OCI-LY3 (cell line): Measurements from ENCODE around the gene PTPN13.
A peak's percentile ranks its signal among the peaks of the same experiment; 100 is the strongest.
"Not testable (repeated sequence)": the region's sequence is repeated elsewhere in the genome, so short reads cannot be mapped to it uniquely, and the experiment has no call there.

ENCODE experiments used
- H2AFZ ChIP-seq: fragments of 200-600, 300-600 bp; shearing (Covaris generic); 2 replicates; pipeline ENCODE4 v1.6.0; 2014; ENCODE audit warnings: antibody characterized with exemption, low read depth, low read length
- H3K27ac ChIP-seq: fragments of 200-600, 300-600 bp; sonication (generic); 2 replicates; pipeline ENCODE4 v1.5.1; 2014; ENCODE audit warnings: mild to moderate bottlenecking, low read length, moderate library complexity, mixed read lengths
- H3K27me3 ChIP-seq: fragments of 200-600, 300-600 bp; sonication (generic); 2 replicates; pipeline ENCODE4 v1.6.1; 2014; ENCODE audit warnings: low read depth, low read length, mixed read lengths
- H3K36me3 ChIP-seq: fragments of 200-600, 300-600 bp; sonication (generic); replicated peaks from 2 replicates; pipeline ENCODE3; 2014; ENCODE audit warnings: low read depth, low read length, mixed read lengths
- H3K4me1 ChIP-seq: fragments of 300-600, 200-600 bp; sonication (generic); 2 replicates; pipeline ENCODE4 v1.6.1; 2014; ENCODE audit warnings: low read length, mixed read lengths
- H3K4me2 ChIP-seq: fragments of 200-600, 300-600 bp; sonication (generic); 2 replicates; pipeline ENCODE4 v1.6.1; 2014; ENCODE audit warnings: low read length, mixed read lengths
- H3K4me3 ChIP-seq: fragments of 300-600, 200-600 bp; sonication (generic); 2 replicates; pipeline ENCODE4 v1.5.1; 2014; ENCODE audit warnings: antibody characterized with exemption, mild to moderate bottlenecking, low read length, moderate library complexity
- H3K79me2 ChIP-seq: fragments of 300-600, 200-600 bp; shearing (Covaris generic); 2 replicates; pipeline ENCODE4 v1.6.1; 2014; ENCODE audit warnings: mild to moderate bottlenecking, low read length, mixed read lengths
- H3K9ac ChIP-seq: fragments of 300-600, 200-600 bp; shearing (Covaris generic); 2 replicates; pipeline ENCODE4 v1.6.0; 2014; ENCODE audit warnings: mild to moderate bottlenecking, low read length, moderate library complexity
- H3K9me3 ChIP-seq: fragments of 200-600, 300-600 bp; shearing (Covaris generic); 2 replicates; pipeline ENCODE4 v1.6.1; 2014; ENCODE audit warnings: low read length, mixed read lengths; ENCODE audit not compliant: insufficient read depth
- H4K20me1 ChIP-seq: fragments of 200-600, 300-600 bp; sonication (generic); 2 replicates; pipeline ENCODE4 v1.6.1; 2016; ENCODE audit warnings: low read length, mixed read lengths; ENCODE audit not compliant: insufficient read depth
- EZH2phosphoT487 ChIP-seq: fragments of 200-600 bp; shearing (Covaris generic); IDR thresholded peaks from 2 replicates; pipeline ENCODE4 v1.6.1; 2018; ENCODE audit warnings: antibody characterized with exemption, mixed run types, low read depth
- TF ChIP-seq, protein P1 (sequence below): fragments of 200-600, 300-600 bp; sonication (generic); IDR thresholded peaks from 2 replicates; pipeline ENCODE4 v1.5.1; 2014; ENCODE audit warnings: antibody characterized with exemption, low read length, low read depth

The PTPN13 gene

DNA sequence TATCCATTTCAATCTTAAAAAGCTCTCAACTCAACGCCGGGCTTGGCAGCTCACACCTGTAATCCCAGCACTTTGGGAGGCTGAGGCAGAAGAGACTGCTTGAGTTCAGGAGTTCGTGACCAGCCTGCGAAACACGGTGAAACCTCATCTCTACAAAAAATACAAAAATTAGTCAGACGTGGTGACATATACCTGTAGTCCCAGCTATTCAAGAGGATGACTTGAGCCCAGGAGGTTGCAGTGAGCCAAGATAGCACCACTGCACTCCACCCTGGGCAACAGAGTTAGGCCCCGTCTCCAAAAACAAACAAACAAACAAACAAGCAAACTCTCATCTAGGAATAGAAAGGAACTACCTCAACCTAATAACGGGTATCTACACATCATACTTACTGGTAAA, 50.8 kb downstream of the PTPN13 start:
- no peak overlapping the region for H2AFZ ChIP-seq
- H3K4me2 ChIP-seq, result peak overlapping the region; percentile 30
- no peak overlapping the region for H3K4me3 ChIP-seq
- H3K79me2 ChIP-seq, result no peaks in the 10 kb centered on the region
- TF ChIP-seq EZH2phosphoT487, result no peak
- H3K27me3 ChIP-seq, result no peaks in the 10 kb centered on the region
- H3K27ac ChIP-seq, result no peak overlapping the region
- no peaks in the 10 kb centered on the region for H3K36me3 ChIP-seq
- no peaks in the 10 kb centered on the region for H4K20me1 ChIP-seq
- peaks cover 39% of the 10 kb centered on the region for H3K4me1 ChIP-seq
- 0 out of 2 replicates have a peak, but pooled peaks cover 6% of the 10 kb centered on the region for H3K9me3 ChIP-seq
- H3K9ac ChIP-seq, result no peak overlapping the region

DNA sequence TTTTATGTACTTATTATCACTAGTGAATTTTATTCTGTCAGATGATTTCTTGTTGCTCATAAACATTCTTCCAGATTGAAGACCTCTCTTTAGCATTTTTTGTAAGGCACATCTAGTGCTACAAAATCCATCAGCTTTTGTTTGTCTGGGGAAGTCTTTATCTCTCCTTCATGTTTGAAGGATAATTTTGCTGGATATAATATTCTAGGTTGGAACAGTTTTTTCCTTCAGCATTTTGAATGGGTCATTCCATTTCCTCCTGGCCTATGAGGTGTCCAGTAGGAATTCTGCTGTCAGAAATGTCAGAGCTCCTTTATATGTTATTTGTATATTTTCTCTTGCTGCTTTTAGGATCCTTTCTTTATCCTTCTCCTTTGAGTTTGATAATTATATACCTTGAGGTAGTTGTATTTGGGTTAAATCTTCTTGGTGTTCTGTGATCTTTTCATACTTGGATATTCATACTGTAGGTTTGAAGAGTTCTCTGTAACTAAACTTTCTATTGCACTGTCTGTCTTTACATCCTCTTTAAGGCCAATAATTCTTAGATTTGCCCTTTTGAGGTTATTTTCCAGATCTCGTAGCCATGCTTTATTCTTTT, 58.3 kb downstream of the PTPN13 start:
- H3K4me3 ChIP-seq, result no peak overlapping the region
- no peak overlapping the region for H3K9ac ChIP-seq
- H4K20me1 ChIP-seq, result no peaks in the 10 kb centered on the region
- no peaks in the 10 kb centered on the region for H3K36me3 ChIP-seq
- H3K79me2 ChIP-seq, result no peaks in the 10 kb centered on the region
- peaks cover 30% of the 10 kb centered on the region; the same call in 1 of the 2 replicates for H3K9me3 ChIP-seq
- H3K27me3 ChIP-seq, result no peaks in the 10 kb centered on the region
- H3K27ac ChIP-seq, result no peak overlapping the region
- H2AFZ ChIP-seq, result no peak overlapping the region
- peaks cover 1% of the 10 kb centered on the region; the same call in 1 of the 2 replicates for H3K4me1 ChIP-seq
- TF ChIP-seq, protein P1, sequence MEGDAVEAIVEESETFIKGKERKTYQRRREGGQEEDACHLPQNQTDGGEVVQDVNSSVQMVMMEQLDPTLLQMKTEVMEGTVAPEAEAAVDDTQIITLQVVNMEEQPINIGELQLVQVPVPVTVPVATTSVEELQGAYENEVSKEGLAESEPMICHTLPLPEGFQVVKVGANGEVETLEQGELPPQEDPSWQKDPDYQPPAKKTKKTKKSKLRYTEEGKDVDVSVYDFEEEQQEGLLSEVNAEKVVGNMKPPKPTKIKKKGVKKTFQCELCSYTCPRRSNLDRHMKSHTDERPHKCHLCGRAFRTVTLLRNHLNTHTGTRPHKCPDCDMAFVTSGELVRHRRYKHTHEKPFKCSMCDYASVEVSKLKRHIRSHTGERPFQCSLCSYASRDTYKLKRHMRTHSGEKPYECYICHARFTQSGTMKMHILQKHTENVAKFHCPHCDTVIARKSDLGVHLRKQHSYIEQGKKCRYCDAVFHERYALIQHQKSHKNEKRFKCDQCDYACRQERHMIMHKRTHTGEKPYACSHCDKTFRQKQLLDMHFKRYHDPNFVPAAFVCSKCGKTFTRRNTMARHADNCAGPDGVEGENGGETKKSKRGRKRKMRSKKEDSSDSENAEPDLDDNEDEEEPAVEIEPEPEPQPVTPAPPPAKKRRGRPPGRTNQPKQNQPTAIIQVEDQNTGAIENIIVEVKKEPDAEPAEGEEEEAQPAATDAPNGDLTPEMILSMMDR, result no peak
- no peak for TF ChIP-seq EZH2phosphoT487
- H3K4me2 ChIP-seq, result no peak overlapping the region

DNA sequence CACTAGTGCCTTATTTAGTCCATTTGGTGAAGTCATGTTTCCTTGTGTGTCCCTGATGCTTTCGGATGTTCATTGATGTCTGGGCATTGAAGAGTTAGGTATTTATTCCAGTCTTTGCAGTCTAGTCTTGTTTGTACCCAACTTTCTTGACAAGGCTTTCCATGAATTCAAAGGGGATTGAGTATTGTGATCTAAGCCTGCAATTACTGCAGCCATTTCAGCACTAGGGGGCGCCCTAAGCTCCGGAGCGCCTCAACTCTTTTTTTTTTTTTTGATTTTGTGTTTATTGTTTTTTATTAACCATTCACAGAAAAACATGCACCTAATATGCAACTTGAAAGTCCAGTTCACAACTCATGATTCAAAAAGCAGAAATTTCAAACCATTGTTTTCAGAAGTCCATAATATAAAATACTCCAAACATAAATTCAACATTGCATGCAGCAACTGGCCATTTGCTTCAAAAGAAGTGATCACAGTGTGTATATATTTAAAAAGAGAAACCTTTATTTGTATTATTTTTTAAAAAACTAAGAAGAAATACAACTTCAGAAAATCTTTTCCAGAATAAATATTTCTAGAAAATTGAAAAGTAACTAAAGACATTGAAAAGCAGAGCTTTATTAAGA, 59.2 kb downstream of the PTPN13 start:
- peaks cover 30% of the 10 kb centered on the region; the same call in 1 of the 2 replicates for H3K9me3 ChIP-seq
- no peaks in the 10 kb centered on the region for H4K20me1 ChIP-seq
- H3K27ac ChIP-seq, result no peak overlapping the region
- H2AFZ ChIP-seq, result no peak overlapping the region
- H3K36me3 ChIP-seq, result no peaks in the 10 kb centered on the region
- no peak overlapping the region for H3K9ac ChIP-seq
- H3K79me2 ChIP-seq, result no peaks in the 10 kb centered on the region
- H3K4me1 ChIP-seq, result peaks cover 10% of the 10 kb centered on the region
- H3K27me3 ChIP-seq, result no peaks in the 10 kb centered on the region
- H3K4me2 ChIP-seq, result no peak overlapping the region
- no peak overlapping the region for H3K4me3 ChIP-seq
- TF ChIP-seq EZH2phosphoT487, result no peak
- TF ChIP-seq, protein P1, result peak; percentile 50

DNA sequence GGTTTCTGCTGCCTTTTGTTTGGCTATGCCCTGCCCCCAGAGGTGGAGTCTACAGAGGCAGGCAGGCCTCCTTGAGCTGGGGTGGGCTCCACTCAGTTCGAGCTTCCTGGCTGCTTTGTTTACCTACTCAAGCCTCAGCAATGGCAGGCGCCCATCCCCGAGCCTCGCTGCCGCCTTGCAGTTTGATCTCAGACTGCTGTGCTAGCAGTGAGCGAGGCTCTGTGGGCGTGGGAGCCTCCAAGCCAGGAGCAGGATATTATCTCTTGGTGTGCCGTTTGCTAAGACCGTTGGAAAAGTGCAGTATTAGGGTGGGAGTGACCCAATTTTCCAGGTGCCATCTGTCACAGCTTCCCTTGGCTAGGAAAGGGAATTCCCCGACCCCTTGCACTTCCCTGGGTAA, 62.7 kb downstream of the PTPN13 start:
- not testable (repeated sequence) for H2AFZ ChIP-seq, H3K4me3 ChIP-seq, H3K4me2 ChIP-seq, H4K20me1 ChIP-seq, H3K79me2 ChIP-seq, H3K27ac ChIP-seq, H3K9ac ChIP-seq, H3K27me3 ChIP-seq, H3K36me3 ChIP-seq
- peaks cover 13% of the 10 kb centered on the region for H3K4me1 ChIP-seq
- H3K9me3 ChIP-seq, result peaks cover 16% of the 10 kb centered on the region; the same call in 1 of the 2 replicates

DNA sequence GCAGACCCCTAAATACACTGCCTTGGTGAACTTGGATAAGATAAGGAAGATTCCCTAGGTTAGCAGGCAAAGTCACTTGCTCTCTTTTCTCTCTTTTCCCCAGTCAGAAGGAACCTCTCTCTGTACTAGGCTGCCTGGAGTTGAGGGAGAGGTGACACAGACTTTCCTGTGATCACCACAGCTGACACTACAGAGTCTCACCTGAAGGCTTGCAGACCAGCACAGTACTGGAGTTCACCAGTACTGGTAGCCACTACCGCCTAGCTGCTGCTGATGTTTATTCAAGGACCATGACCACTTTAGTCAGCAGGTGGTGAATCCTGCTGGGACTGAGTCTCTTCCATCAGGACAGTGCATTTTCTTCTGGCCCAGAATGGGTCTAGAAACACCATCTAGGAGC, 63.3 kb downstream of the PTPN13 start:
- Histone ChIP-seq H3K4me3 (no peak overlapping the region), H3K36me3 (no peaks in the 10 kb centered on the region), H3K4me2 (no peak overlapping the region), H4K20me1 (no peaks in the 10 kb centered on the region), H3K27ac (no peak overlapping the region), H3K27me3 (no peaks in the 10 kb centered on the region), H3K4me1 (peaks cover 13% of the 10 kb centered on the region), H3K9ac (no peak overlapping the region), H3K79me2 (no peaks in the 10 kb centered on the region), H3K9me3 (peaks cover 10% of the 10 kb centered on the region; the same call in 1 of the 2 replicates), H2AFZ (no peak overlapping the region)
- TF ChIP-seq, protein P1, result no peak
- no peak for TF ChIP-seq EZH2phosphoT487
